GM18517 (cell line): Measurements from ENCODE around the gene SKAP2.

Experiments
- ATAC-seq: cut with Tn5 transposase; IDR thresholded peaks from one replicate; pipeline ENCODE4 v1.9.1; 2021; ENCODE audit warnings: mild to moderate bottlenecking, moderate library complexity; ENCODE audit not compliant: unreplicated experiment

SKAP2 gene

DNA sequence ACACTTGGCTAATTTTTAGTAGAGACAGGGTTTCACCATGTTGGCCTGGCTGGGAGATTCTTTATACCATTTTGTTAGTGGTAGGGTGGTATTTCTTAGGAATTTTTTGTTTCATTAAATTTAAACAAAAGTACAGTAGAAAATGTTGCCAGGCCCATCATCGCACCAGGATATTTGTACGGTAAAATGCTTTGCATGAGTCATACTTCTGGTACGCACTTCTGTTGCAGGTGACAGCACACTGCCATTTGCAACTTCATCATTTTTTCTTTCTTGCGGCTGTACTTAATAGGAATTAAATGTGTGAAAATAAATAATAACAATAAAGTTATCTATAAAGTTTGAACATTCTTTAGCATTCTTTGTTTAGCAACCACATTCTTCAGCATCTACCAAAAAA lies 195.6 kb downstream of the SKAP2 start:
- ATAC-seq: no peak

DNA sequence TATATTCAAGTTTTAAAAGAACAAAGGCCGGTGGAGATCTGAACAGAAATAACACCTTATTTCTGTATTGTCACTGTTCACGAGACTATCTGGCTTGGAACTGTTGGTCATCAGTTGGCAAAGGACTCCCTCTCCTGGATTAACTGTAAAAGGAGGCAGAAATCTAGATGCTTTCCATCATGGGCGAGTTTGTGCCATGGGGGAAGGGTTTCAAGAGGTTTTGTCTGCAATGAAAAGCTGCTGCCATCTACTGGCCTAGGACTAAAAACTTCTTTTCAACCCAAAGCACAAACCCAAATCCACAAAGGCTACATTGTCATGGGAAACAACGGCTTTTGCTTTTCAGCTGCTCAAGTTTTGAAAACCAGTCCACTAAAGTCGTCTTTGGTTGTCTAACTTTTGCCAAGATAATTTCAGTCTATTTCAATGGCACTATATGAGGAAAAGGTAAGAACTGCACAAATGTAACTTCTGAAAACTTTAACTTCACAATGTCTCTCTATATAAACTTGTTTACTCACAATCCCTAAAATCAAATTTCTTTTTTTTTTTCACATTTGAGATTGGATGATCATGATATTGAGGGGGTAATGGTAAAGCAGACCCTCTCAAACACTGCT lies 196.8 kb downstream of the SKAP2 start:
- peak; percentile 66 for ATAC-seq

DNA sequence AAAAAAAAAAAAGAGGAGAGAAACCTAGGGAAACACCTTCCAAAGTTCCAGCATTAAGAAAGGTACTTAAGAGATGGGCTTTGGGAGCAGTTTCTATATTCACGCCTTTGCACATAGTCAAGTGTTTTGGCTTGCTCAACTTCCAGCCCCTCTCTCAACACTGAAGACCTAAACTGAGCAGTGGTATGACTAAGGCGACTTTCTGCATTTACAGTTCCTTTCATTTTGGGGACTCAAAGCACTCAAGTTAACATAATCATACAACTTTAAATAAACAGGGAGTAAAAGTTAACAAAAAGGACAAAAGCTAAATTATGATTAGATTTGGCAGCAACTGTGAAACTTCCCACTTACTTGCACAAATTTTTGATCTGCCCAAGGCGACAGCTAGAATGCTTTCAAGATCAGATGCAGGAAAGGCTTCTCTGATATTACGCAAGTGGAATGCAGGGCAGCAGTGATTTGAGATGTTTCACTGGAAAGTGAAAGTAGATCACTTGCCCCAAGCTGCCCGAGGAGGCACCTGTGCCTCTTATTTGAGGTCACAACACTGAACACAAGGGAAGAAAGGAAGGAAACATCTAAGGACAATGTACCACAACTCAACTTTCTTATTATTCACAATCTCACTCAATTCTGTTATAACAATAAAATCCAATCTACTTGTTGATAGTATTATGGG lies 199.5 kb downstream of the SKAP2 start:
- ATAC-seq: no peak

DNA sequence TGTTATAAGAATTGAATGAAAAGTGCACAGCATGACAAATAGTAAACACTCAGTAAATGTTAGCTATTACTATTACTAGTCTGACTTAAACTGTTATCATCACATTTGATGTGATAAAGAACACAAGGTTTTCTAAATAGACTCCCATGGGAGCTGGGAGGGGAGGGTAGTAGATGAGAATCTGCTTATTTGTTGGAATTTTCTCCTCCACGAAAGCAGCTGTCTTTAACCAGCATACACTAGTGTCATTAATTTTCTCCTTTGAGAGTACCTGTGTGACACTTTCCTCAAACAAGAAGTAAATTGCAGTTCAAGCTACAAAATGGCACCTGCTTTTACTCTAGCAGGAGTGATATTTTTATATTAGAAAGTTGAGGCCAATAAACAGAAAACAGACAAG lies 200.1 kb downstream of the SKAP2 start:
- no peak for ATAC-seq

GRCh38 chr7:26663874-26664273 lies 200.5 kb downstream of the SKAP2 start:
- no peak for ATAC-seq

GRCh38 chr7:26662646-26663045 lies 201.7 kb downstream of the SKAP2 start:
- ATAC-seq: no peak

GRCh38 chr7:26659121-26659520 lies 205.3 kb downstream of the SKAP2 start:
- no peak for ATAC-seq

DNA sequence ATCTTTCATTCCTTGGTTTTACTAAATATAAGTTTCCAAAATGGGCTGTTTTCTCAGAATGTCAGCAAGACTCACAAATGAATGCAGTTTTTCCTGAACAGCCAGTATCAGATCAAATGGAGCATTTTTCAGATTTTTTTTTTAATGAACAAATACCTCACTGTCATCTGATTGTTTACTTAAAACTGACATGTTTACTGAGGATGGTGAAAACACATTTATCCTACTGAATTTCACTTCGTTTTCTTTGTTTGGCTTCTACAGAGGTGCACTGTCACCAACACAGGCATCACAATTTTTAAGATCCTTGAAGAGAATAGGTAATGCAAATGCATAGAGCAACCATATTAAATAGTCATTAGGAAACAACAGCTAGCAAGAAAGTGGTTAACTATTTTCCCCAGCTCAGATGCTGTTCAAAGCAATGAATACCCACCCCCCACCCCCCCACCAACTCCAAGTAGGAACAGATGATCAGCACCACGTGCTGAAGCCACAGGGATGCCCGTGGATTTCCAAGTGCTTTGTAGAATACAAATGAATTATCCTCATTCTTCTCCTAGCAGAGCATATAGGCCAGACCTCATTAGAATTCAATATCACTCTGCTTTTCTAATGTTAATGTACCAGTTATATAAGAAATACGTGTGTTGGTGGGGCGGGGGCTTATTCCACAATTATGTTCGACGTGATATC lies 205.9 kb downstream of the SKAP2 start:
- ATAC-seq: no peak

DNA sequence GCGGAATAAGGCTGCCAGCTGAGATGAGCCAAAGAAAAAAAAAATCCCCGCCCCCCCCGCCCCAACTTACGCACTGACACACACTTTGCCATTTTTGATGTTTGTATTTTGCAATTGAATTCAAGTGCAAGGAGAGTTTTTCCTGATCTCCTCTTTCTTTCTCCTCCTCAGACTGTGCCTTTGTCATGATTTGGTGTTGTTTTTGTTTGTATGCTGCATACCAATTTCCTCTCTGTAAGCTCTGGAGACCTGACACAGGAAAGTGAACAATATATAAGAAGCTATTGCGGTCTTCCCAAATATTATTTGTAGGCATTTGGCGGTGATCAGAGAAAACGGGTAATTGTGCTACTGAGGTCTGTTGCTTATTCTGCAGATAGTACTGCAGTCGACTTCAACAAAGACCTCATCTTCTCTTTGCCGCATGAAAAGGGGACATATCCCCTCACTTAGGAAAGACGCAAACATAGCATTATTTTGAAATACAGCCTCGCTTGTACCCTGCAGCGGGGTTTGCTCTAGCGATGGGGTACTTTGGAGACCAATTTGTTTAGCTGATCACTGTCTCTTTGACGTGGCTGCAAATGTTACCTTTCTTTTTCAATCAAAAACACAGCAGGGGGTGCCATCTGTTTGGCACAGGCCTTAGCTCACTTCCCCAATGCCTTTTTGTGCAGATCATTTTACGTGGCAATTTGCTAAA lies 206.6 kb downstream of the SKAP2 start:
- no peak for ATAC-seq

DNA sequence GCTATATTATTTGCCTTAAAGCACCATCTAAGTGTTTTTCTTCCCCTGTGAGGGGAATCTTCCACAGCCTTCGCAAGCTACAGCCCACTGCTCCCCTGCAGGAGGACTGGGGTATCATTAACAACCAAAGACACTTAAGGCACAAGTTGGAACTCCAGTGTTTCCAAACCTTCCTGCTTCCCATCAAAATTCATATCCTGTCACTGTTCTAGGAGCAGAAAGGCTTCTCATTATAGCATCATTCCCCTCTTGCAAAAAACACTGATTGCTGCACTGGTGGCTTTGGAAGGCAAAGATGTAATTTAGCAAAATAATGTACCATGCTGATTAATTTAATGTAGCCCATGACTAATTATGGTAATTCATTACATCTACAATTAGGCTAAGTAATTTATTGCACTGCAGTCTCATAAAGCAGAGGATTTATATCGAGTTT lies 207.2 kb downstream of the SKAP2 start:
- no peak for ATAC-seq

DNA sequence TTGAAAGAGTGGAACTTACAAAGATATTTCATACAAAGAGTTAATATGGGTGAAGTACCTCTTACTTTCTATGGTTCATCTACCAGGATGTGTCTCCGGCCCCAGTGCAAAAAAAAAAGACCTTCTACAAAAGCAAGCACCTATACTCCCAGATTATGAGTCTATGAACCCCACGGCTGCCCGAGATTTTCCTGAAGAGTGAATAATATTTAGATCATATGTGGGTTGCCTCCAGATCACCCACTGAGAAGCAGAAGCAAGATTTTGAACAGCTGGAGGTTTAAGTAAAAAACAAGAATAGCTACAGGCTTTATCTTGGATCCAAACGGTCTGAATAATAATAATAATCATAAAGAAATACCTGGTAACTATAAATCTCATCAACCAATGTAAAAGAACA lies 207.7 kb downstream of the SKAP2 start:
- ATAC-seq: no peak

- ATAC-seq: no peak
Measured at GRCh38 chr7:26655781-26656180, 208.6 kb downstream of the SKAP2 start.

DNA sequence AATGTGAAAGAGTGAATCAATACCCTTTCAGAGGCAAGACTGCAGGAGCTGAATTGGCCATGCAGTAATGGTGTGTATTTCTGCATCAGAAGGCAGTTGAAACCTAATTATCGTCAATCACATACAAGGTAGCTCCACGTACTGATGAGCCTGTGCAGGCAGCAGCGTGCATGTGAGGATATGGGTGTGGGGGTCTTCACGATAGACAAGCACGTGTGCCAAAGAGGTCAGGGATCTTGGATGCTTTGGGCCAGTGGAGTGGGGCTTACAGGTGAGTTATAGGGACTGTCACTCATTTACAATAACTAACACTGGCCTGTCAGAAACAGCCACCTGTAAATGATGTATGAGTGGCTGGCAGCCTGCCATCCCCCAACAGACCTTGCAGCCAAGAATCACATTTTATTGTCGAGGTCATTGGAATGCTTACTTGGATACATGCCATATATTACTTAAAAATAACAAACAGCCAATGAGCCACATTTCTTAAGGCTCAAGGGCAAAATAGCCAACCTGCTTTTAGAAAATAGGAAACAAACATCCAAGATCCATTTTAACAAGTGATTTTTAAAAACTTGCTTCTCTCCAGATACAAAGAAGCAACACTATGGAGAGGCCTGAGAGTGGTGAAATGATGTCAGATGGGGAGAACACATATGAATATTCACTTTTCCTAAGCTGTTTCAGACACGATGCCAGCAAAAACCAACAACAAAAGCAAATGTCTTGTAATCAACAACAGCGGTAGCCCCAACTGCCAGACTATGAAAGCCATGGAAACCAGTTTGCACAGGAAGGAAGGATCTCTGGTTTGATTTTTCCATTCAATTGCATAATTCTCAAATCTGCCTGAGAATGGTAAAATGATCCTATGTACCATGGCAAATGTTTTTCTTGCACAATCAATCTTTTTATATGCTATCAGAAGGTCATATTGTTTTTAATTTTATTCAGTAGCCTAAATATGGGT lies 210.7 kb downstream of the SKAP2 start:
- ATAC-seq: no peak

DNA sequence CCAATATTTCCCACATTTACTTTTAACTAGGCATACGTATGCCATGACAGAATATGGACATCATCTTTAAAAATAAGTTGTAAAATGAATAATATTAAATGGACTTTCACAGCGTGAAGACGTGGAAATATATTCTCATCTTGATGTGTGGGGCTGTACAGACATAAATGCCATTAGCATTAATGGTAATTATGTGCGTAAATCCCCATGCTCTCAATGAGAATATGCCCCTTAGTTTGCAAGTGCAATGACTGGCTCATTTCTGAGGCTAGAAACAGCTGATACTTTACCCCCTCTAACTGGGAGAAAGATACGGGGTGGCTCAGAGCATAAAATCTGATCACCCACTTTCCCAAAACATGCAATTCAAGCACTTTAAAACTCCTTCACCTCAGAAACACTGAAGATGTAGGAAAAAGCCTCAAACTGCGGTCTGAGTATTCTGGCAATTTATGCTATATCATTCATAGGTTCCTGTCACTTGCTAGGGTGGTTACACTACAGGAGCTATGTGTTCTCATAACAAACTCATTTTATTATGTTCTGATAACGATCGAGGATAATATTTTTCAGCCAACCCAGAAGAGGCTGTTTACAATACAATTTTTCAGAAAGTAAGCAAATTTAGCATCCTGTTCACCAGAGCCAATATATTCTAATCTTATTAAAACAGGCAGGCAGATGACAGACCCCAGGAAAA lies 211.8 kb downstream of the SKAP2 start:
- ATAC-seq: no peak

- no peak for ATAC-seq
Measured at GRCh38 chr7:26650103-26650502, 214.3 kb downstream of the SKAP2 start.

DNA sequence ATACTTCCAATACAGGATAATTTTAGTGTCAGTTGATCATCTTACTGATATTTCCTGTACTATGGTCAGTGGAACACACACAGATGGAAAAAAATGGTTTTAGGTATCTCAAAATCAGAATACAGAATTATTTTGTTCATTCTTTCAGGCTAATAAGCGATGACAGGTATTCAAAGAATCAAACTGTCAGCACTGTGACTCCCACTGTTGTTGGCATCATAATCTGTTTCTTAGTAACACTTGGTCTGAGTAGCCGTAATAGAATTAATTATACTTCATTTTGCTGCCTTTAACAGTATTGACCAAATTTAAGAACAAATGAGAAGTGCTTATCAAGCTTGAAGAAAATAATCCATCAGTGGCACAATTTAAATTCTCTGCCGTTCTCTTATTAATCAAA lies 215.0 kb downstream of the SKAP2 start:
- no peak for ATAC-seq

DNA sequence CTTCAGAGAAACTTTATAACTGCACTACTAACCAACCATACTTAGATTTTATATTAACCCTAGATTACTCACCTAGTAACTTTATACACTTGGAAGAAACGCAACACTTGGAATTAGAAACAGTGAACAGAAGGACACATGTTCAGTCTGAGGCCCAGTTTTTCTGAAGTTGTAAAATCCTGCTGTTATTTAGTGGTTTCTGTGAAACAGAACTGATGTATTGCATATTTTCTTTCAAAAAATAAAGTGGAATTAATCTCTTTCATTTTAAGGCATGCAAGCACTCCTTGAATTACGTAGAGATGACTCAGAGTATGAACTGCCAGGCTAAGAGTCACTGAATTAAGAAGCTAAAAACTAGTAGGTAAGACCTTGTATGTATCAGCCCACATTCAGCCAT lies 215.8 kb downstream of the SKAP2 start:
- ATAC-seq: no peak

- ATAC-seq: no peak
Measured at GRCh38 chr7:26646336-26647048, 217.9 kb downstream of the SKAP2 start.

DNA sequence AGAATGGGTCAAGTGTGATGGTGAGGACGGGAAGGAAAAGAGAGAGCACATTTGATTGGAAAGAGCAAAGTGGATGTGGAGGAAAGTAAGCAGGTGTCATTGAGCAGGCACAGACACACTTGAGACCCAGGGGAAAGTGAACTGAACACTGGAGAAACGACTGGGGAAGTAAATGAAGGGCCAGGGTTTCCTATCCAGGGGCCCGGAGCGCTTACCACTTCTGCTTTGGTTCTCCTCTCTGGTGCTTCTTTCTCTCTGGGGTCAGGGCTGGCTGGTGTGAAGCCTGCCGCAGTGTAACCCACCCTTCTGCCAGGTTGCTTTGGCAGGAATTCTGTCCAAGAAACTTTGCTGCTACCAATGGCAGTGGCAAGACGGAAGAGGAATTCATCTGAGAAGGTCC lies 219.3 kb downstream of the SKAP2 start:
- no peak for ATAC-seq
